OCI-LY7 (cell line): ENCODE results near the gene GRM1. TPM values are rescaled to one million over a fixed set of nuclear protein-coding genes. Genes with fewer than 3 reads are reported as not detected.

Source experiments
- BruUV-seq: library from RNA; stranded (reverse); fragments of 400-500 nt; replicated peaks from 2 replicates; lab custom pipeline; 2021; lab: Mats Ljungman, UMichigan
- CTCF ChIA-PET: fragments of 300-600 bp; sonication (Branson Sonifier 250); formaldehyde crosslinking; loops from one replicate; lab custom pipeline; 2022; ENCODE audit warnings: antibody characterized with exemption; ENCODE audit not compliant: unreplicated experiment; lab: Charles Lee
- POLR2A ChIA-PET: fragments of 300-600 bp; sonication (Branson Sonifier 250); formaldehyde crosslinking; loops from one replicate; lab custom pipeline; 2022; ENCODE audit warnings: antibody characterized with exemption; lab: Charles Lee
- DNase-seq: peaks from one replicate; pipeline ENCODE4 v3.0.0-alpha.2; 2015; ENCODE audit warnings: low spot score
- H2AFZ ChIP-seq: fragments of 200-600 bp; sonication (generic), shearing (Covaris generic); 2 replicates; pipeline ENCODE4 v1.6.1; 2014; ENCODE audit warnings: mild to moderate bottlenecking, antibody characterized with exemption, low read length, moderate library complexity
- H3K27ac ChIP-seq: fragments of 200-600 bp; sonication (generic); 2 replicates; pipeline ENCODE4 v1.5.1; 2014; ENCODE audit warnings: mixed run types, low read depth, mild to moderate bottlenecking, moderate library complexity, low read length, inconsistent platforms; ENCODE audit not compliant: poor library complexity, severe bottlenecking
- H3K36me3 ChIP-seq: fragments of 200-600 bp; sonication (generic); 2 replicates; pipeline ENCODE4 v1.6.1; 2014; ENCODE audit warnings: mild to moderate bottlenecking, antibody characterized with exemption, low read length, moderate library complexity, mixed read lengths; ENCODE audit not compliant: insufficient read depth
- H3K4me1 ChIP-seq: fragments of 200-600 bp; sonication (generic); 2 replicates; pipeline ENCODE4 v1.5.1; 2014; ENCODE audit warnings: mild to moderate bottlenecking, low read length; ENCODE audit not compliant: insufficient read depth, poor library complexity, severe bottlenecking
- H3K4me2 ChIP-seq: fragments of 200-600 bp; sonication (generic); 2 replicates; pipeline ENCODE4 v1.6.1; 2014; ENCODE audit warnings: mild to moderate bottlenecking, low read length
- H3K4me3 ChIP-seq: fragments of 200-600 bp; sonication (generic); 2 replicates; pipeline ENCODE4 v1.5.1; 2014; ENCODE audit warnings: mild to moderate bottlenecking, low read depth, low read length; ENCODE audit not compliant: poor library complexity, severe bottlenecking
- H3K79me2 ChIP-seq: fragments of 200-600 bp; sonication (generic); 2 replicates; pipeline ENCODE4 v1.6.1; 2016; ENCODE audit warnings: low read depth, mild to moderate bottlenecking, low read length, moderate library complexity, mixed read lengths; ENCODE audit not compliant: insufficient read depth
- H3K9me2 ChIP-seq: fragments of 200-600 bp; sonication (generic); 2 replicates; pipeline ENCODE4 v1.6.1; 2016; ENCODE audit warnings: mild to moderate bottlenecking, low read length, mixed read lengths; ENCODE audit not compliant: insufficient read depth
- H3K9me3 ChIP-seq: fragments of 200-600 bp; sonication (generic); 2 replicates; pipeline ENCODE4 v1.6.1; 2014; ENCODE audit warnings: mild to moderate bottlenecking, mixed run types, low read length, mixed read lengths
- H4K20me1 ChIP-seq: fragments of 200-600 bp; sonication (generic); 2 replicates; pipeline ENCODE4 v1.6.1; 2014; ENCODE audit warnings: mild to moderate bottlenecking, antibody characterized with exemption, low read length, moderate library complexity, mixed read lengths; ENCODE audit not compliant: insufficient read depth
- CTCF ChIP-seq: fragments of 200-600 bp; sonication (generic); conservative IDR thresholded peaks from 2 replicates; pipeline ENCODE4 v1.5.1; 2014; ENCODE audit warnings: mild to moderate bottlenecking, antibody characterized with exemption, low read length, moderate library complexity, mixed read lengths
- EZH2phosphoT487 ChIP-seq: fragments of 200-600 bp; sonication (generic); IDR thresholded peaks from 2 replicates; pipeline ENCODE4 v1.6.1; 2018; ENCODE audit warnings: low read depth, borderline replicate concordance, mild to moderate bottlenecking, mixed run types, antibody characterized with exemption, low read length, moderate library complexity, mixed read lengths
- intact Hi-C: fragments of 100-400 bp; cut with micrococcal nuclease; formaldehyde crosslinking; loops from one replicate; pipeline ENCODE4 v1.10.0; 2022; ENCODE audit not compliant: unreplicated experiment
- small RNA-seq: library from RNA; depleted of rRNA; stranded (forward); fragments of <200 nt; gene quantifications from one replicate; pipeline ENCODE3, GENCODE V24; 2014
- total RNA-seq, 2 experiments: library from RNA; depleted of rRNA in 1 of 2; stranded (reverse); fragments of >200 nt in 1 of 2; shearing (Covaris generic) in 1 of 2; gene quantifications; 2 replicates each; pipeline ENCODE4 v1.2.3, GENCODE V29; 2014 to 2022

The GRM1 gene
- total RNA-seq, 2 experiments from 2014 or later, result not detected

- intact Hi-C loops, result no loop called here
- no TSS peak for BruUV-seq
- Histone ChIP-seq H3K27ac (no peak overlapping the region), H3K36me3 (no peaks in the 10 kb centered on the region), H3K4me2 (no peak overlapping the region), H3K79me2 (no peaks in the 10 kb centered on the region), H3K9me3 (no peaks in the 10 kb centered on the region), H4K20me1 (no peaks in the 10 kb centered on the region), H2AFZ (no peak overlapping the region), H3K9me2 (no peaks in the 10 kb centered on the region), H3K4me3 (no peak overlapping the region), H3K4me1 (no peaks in the 10 kb centered on the region)
- ChIA-PET CTCF (no interaction called here), POLR2A (interaction anchor here (0.6 to 0.7 kb wide), 3 partner anchors 14 to 104 kb away, joined by 3 read pairs; no protein-coding TSS in a partner anchor)
- TF ChIP-seq EZH2phosphoT487, result no peak
- no peak for TF ChIP-seq CTCF
- no peak for DNase-seq
These were observed 452.7 kb downstream of the GRM1 start for GRCh38 chr6:146481527-146481926.

- no peaks in the 10 kb centered on the region for H4K20me1 ChIP-seq
- H3K36me3 ChIP-seq, result no peaks in the 10 kb centered on the region
- H3K9me3 ChIP-seq, result no peaks in the 10 kb centered on the region
- no TSS peak for BruUV-seq
- H3K9me2 ChIP-seq, result no peaks in the 10 kb centered on the region
- H3K4me3 ChIP-seq, result no peak overlapping the region
- TF ChIP-seq CTCF (no peak), EZH2phosphoT487 (no peak)
- no peak overlapping the region for H3K27ac ChIP-seq
- no peak overlapping the region for H2AFZ ChIP-seq
- intact Hi-C loops, result no loop called here
- CTCF ChIA-PET, result no interaction called here
- no peaks in the 10 kb centered on the region for H3K4me1 ChIP-seq
- POLR2A ChIA-PET, result no interaction called here
- no peak for DNase-seq
- no peak overlapping the region for H3K4me2 ChIP-seq
- no peaks in the 10 kb centered on the region for H3K79me2 ChIP-seq
These were observed 455.5 kb downstream of the GRM1 start for GRCh38 chr6:146484411-146484810.

Small RNA genes lying within 50 kb of the gene (small RNA-seq; reads per million reads assigned to genes)
- 0.63 reads per million, percentile 20 among the genes with 10 or more reads in this experiment for gene RNA5SP222

Other genes starting within 250 kb of the GRM1 start
- 4.6 and 5.3 TPM in 2 replicates for gene FBXO30, start 214.3 kb upstream of the GRM1 start, total RNA-seq (2014; rRNA removed; shearing (Covaris generic))
- 11.7 TPM in 2 replicates for gene FBXO30, start 214.3 kb upstream of the GRM1 start, total RNA-seq (2022)
- 28.1 and 28.8 TPM in 2 replicates for gene SHPRH, start 64.7 kb upstream of the GRM1 start, total RNA-seq (2014; rRNA removed; shearing (Covaris generic))
- gene SHPRH, start 64.7 kb upstream of the GRM1 start, total RNA-seq (2022), result 27.7 and 32.6 TPM in 2 replicates